GM12878 (cell line): Measurements from ENCODE around the gene TSHZ2. TPM values are rescaled to one million over a fixed set of nuclear protein-coding genes. Genes with fewer than 3 reads are reported as not detected.

Experiments
- ATAC-seq: fragments of 200-7000 bp; cut with Tn5 transposase; 3 replicates; pipeline ENCODE4 v1.9.1; 2020; ENCODE audit warnings: mild to moderate bottlenecking, moderate library complexity
- BruUV-seq: library from RNA; stranded (reverse); fragments of 400-500 nt; replicated peaks from 2 replicates; lab custom pipeline; 2021; lab: Mats Ljungman, UMichigan
- CTCF ChIA-PET: fragments of 300-600 bp; sonication (Branson Sonifier 250); formaldehyde crosslinking; extraction: SDS; loops from one replicate; lab custom pipeline; 2021; ENCODE audit warnings: inconsistent platforms; lab: Yijun Ruan, JAX
- POLR2A ChIA-PET: fragments of 350-600 bp; formaldehyde crosslinking; extraction: SDS; loops from one replicate; lab custom pipeline; 2021; ENCODE audit warnings: inconsistent platforms; lab: Charles Lee
- RAD21 ChIA-PET: fragments of 300-600 bp; sonication (Branson Sonifier 250); formaldehyde crosslinking; loops from one replicate; lab custom pipeline; 2023; ENCODE audit warnings: antibody characterized with exemption; ENCODE audit not compliant: unreplicated experiment; lab: Charles Lee
- SMC1A ChIA-PET: fragments of 300-600 bp; sonication (Branson Sonifier 250); formaldehyde crosslinking; loops from one replicate; lab custom pipeline; 2023; ENCODE audit not compliant: unreplicated experiment, uncharacterized antibody; lab: Charles Lee
- DNase-seq: peaks from one replicate; pipeline ENCODE4 v3.0.0-alpha.2; 2011; ENCODE audit warnings: low read depth, low spot score
- FAIRE-seq: peaks from 3 replicates; lab custom pipeline; 2011; peaks lifted over from hg19 to GRCh38; lab: Jason Lieb, UNC
- H2AFZ ChIP-seq: 2 replicates; pipeline ENCODE4 v1.6.0; 2011; ENCODE audit warnings: low read depth, low read length, control low read depth; ENCODE audit not compliant: control insufficient read depth
- H3K27ac ChIP-seq: 2 replicates; pipeline ENCODE4 v1.5.1; 2011; ENCODE audit warnings: control low read depth; ENCODE audit not compliant: control insufficient read depth, insufficient read depth
- H3K27me3 ChIP-seq, 2 experiments: replicated peaks in 1 of 2; 2 replicates each; pipeline versions ENCODE4 v1.6.0 to v1.6.1; 2011; ENCODE audit warnings: low read length in 1 of 2; ENCODE audit not compliant: control insufficient read depth in 2 of 2, insufficient read depth in 2 of 2
- H3K36me3 ChIP-seq, 2 experiments: 2 replicates each; pipeline ENCODE4 v1.5.1; 2011; ENCODE audit warnings: low read length in 1 of 2; ENCODE audit not compliant: control insufficient read depth in 2 of 2, insufficient read depth in 2 of 2
- H3K4me1 ChIP-seq: 2 replicates; pipeline ENCODE4 v1.6.1; 2011; ENCODE audit warnings: mild to moderate bottlenecking, low read length, moderate library complexity, mixed read lengths; ENCODE audit not compliant: control insufficient read depth, insufficient read depth
- H3K4me2 ChIP-seq: 2 replicates; pipeline ENCODE4 v1.6.0; 2011; ENCODE audit warnings: control low read depth; ENCODE audit not compliant: control insufficient read depth, insufficient read depth
- H3K4me3 ChIP-seq: fragments of 200-600 bp; sonication (generic); 2 replicates; pipeline ENCODE4 v1.5.1; 2016
- H3K79me2 ChIP-seq: 2 replicates; pipeline ENCODE4 v1.6.0; 2011; ENCODE audit warnings: low read length; ENCODE audit not compliant: control insufficient read depth, insufficient read depth
- H3K9ac ChIP-seq: 2 replicates; pipeline ENCODE4 v1.8.0; 2011; ENCODE audit warnings: low read length, control low read depth, mixed read lengths; ENCODE audit not compliant: control insufficient read depth, insufficient read depth
- H3K9me3 ChIP-seq: replicated peaks from 3 replicates; pipeline ENCODE4 v1.5.1; 2011; ENCODE audit warnings: mild to moderate bottlenecking, low read length; ENCODE audit not compliant: control insufficient read depth, insufficient read depth
- H4K20me1 ChIP-seq: 2 replicates; pipeline ENCODE4 v1.6.0; 2011; ENCODE audit not compliant: control insufficient read depth, insufficient read depth
- BHLHE40 ChIP-seq, 2 experiments: fragments of 450-650 bp in 1 of 2; IDR thresholded peaks; 2 replicates each; pipeline ENCODE4 v1.6.1; 2011 to 2017; ENCODE audit warnings: low read depth in 2 of 2, borderline replicate concordance in 1 of 2, improper control_type of control experiment in 1 of 2, low read length in 1 of 2, mild to moderate bottlenecking in 1 of 2
- CBX5 ChIP-seq: sonication (generic); IDR thresholded peaks from 2 replicates; pipeline ENCODE4 v1.6.1; 2016; ENCODE audit warnings: low read depth, moderate library complexity, mild to moderate bottlenecking, inconsistent platforms
- CHD2 ChIP-seq: IDR thresholded peaks from 2 replicates; pipeline ENCODE4 v1.6.1; 2011; ENCODE audit warnings: low read depth, low read length, improper control_type of control experiment, borderline replicate concordance
- CHD4 ChIP-seq: fragments of 200-600 bp; sonication (generic); IDR thresholded peaks from 2 replicates; pipeline ENCODE4 v1.6.1; 2016; ENCODE audit warnings: mild to moderate bottlenecking
- EP300 ChIP-seq, 2 experiments: fragments of 150-350 bp in 1 of 2; IDR thresholded peaks; 2 replicates each; pipeline ENCODE4 v1.6.1; 2011 to 2012; ENCODE audit warnings: low read depth in 2 of 2, low read length in 2 of 2, borderline replicate concordance in 1 of 2, improper control_type of control experiment in 1 of 2, inconsistent platforms in 1 of 2; ENCODE audit not compliant: control insufficient read depth in 1 of 2
- FOXM1 ChIP-seq: IDR thresholded peaks from 2 replicates; pipeline ENCODE4 v1.6.1; 2012; ENCODE audit warnings: low read depth, mild to moderate bottlenecking, inconsistent platforms, low read length, moderate library complexity
- IKZF1 ChIP-seq: fragments of 450-650 bp; conservative IDR thresholded peaks from 2 replicates; pipeline ENCODE4 v1.6.1; 2017; ENCODE audit warnings: antibody characterized with exemption, mild to moderate bottlenecking
- JUND ChIP-seq: IDR thresholded peaks from 2 replicates; pipeline ENCODE4 v1.6.1; 2012; ENCODE audit warnings: low read depth, mild to moderate bottlenecking, low read length, improper control_type of control experiment, moderate library complexity
- MEF2B ChIP-seq: fragments of 450-650 bp; IDR thresholded peaks from 2 replicates; pipeline ENCODE4 v1.6.1; 2018; ENCODE audit warnings: mild to moderate bottlenecking, moderate library complexity; ENCODE audit not compliant: partially characterized antibody, poor library complexity, severe bottlenecking
- NBN ChIP-seq: fragments of 450-650 bp; IDR thresholded peaks from 2 replicates; pipeline ENCODE4 v1.6.1; 2016
- RAD21 ChIP-seq: IDR thresholded peaks from 2 replicates; pipeline ENCODE4 v1.6.1; 2011; ENCODE audit warnings: mild to moderate bottlenecking, low read depth, low read length, moderate library complexity; ENCODE audit not compliant: insufficient read depth
- RBBP5 ChIP-seq: fragments of 200-600 bp; sonication (generic); conservative IDR thresholded peaks from 2 replicates; pipeline ENCODE4 v1.6.1; 2016
- SREBF1 ChIP-seq: IDR thresholded peaks from 2 replicates; pipeline ENCODE4 v1.6.1; 2012; ENCODE audit warnings: mild to moderate bottlenecking, low read length
- TCF3 ChIP-seq: IDR thresholded peaks from 2 replicates; pipeline ENCODE4 v1.6.1; 2012; ENCODE audit warnings: low read depth, mild to moderate bottlenecking, low read length, borderline replicate concordance; ENCODE audit not compliant: insufficient read depth
- ZNF207 ChIP-seq: fragments of 450-650 bp; IDR thresholded peaks from 2 replicates; pipeline ENCODE4 v1.6.1; 2014; ENCODE audit warnings: antibody characterized with exemption, mild to moderate bottlenecking, borderline replicate concordance
- WGBS: methylation state at CpG from one replicate; pipeline ENCODE4 v1.1.6; 2016; ENCODE audit warnings: low lambda C conversion rate; ENCODE audit not compliant: insufficient replicate concordance, insufficient coverage; ENCODE audit errors: missing lambda C conversion rate; 5-methylcytosine and 5-hydroxymethylcytosine counted together
- in situ Hi-C: fragments of 300-500 bp; cut with MboI; formaldehyde crosslinking; loops from 9 replicates; pipeline ENCODE4 v1.14.3; 2018; ENCODE audit warnings: mixed read lengths
- intact Hi-C: fragments of 100-400 bp; cut with micrococcal nuclease; formaldehyde crosslinking; loops from one replicate; pipeline ENCODE4 v1.14.2; 2022; ENCODE audit not compliant: unreplicated experiment
- polyA plus RNA-seq, 11 experiments: library from polyadenylated mRNA; depleted of rRNA in 4 of 11; unstranded in 6 of 11; stranded (reverse) in 5 of 11; fragments of >200 nt; fragmentation: Nextera tagmentation in 4 of 11; fragmentation: Illumina TruSeq in 1 of 11; extraction: Ambion mirVana in 4 of 11; extraction: Trizol in 1 of 11; gene quantifications; 1 replicate in 1 of 11; 2 replicates in 10 of 11; pipeline versions ENCODE4 v1.2.1 to v1.2.3, GENCODE V29; 2011 to 2016; ENCODE audit warnings: inconsistent platforms in 2 of 11, missing spikeins in 2 of 11, low read depth in 1 of 11
- total RNA-seq, 4 experiments: library from RNA; depleted of rRNA in 3 of 4; stranded (reverse); fragments of >200 nt in 3 of 4; fragmentation: Illumina TruSeq in 1 of 4; extraction: Trizol in 1 of 4; gene quantifications; 2 replicates each; pipeline versions ENCODE4 v1.2.1 to v1.2.3, GENCODE V29; 2013 to 2021
- TF ChIP-seq, protein P1 (sequence below): IDR thresholded peaks from 2 replicates; pipeline ENCODE4 v1.6.1; 2012; ENCODE audit warnings: mild to moderate bottlenecking, low read depth, low read length
- TF ChIP-seq, protein P2 (sequence below): fragments of 450-650 bp; formaldehyde crosslinking; IDR thresholded peaks from 2 replicates; pipeline ENCODE4 v1.4.0; 2022; ENCODE audit warnings: mild to moderate bottlenecking, moderate library complexity

TSHZ2 gene
- total and polyA plus RNA-seq, 10 of the 15 experiments (the other 5 are each of a cell fraction or from before 2014, with no cell fraction given), result 0.01 to 0.86 (median 0.13) TPM; not detected in 2

DNA sequence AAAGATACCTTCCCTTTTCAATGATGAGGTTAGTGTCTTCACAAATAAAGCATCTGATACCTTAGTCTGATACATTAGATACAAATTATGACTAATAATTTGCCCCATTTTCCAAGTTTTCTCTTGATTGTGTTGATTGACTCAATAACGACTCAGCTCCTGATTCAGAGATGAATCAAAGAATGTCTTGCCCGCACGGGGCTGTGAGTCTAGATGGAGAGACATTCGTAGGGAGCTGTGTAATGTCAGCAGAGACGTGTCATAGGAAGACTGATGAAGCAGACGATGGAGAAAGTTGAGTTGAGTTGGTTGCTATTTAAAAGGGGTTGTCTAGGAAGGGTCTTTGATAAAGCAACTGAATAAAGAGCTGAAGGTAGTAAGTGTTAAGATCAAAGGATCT, 78.2 kb downstream of the TSHZ2 start:
- intact Hi-C loops, result no loop called here
- Histone ChIP-seq H3K79me2 (no peaks in the 10 kb centered on the region), H3K27me3 (no peaks in the 10 kb centered on the region), H3K4me2 (no peak overlapping the region), H3K4me1 (no peaks in the 10 kb centered on the region), H3K27ac (no peak overlapping the region), H3K9me3 (no peaks in the 10 kb centered on the region), H4K20me1 (no peaks in the 10 kb centered on the region), H3K36me3 (no peaks in the 10 kb centered on the region), H3K9ac (no peak overlapping the region), H2AFZ (no peak overlapping the region), H3K4me3 (no peak overlapping the region)
- FAIRE-seq, result no peak
- in situ Hi-C loops, result no loop called here
- no peak for ATAC-seq
- no peak for DNase-seq
- ChIA-PET CTCF (no interaction called here), SMC1A (interaction anchor here (1.0 kb wide), 1 partner anchor 12 kb away, joined by 3 read pairs; no protein-coding TSS in a partner anchor), POLR2A (no interaction called here), RAD21 (no interaction called here)
- no TSS peak for BruUV-seq
- WGBS, result 38% methylated on average over 6 of the region's 6 CpGs
- TF ChIP-seq BHLHE40 (IDR thresholded peaks at IDR 0.05; ENCODE audit: borderline replicate concordance in 1 of 2, low read depth in 2 of 2, low read length in 1 of 2) (no peak), NBN (no peak), JUND (no peak), RBBP5 (no peak), ZNF207 (no peak), SREBF1 (no peak), TCF3 (no peak), EP300 (IDR thresholded peaks at IDR 0.05; ENCODE audit: borderline replicate concordance in 1 of 2, control insufficient read depth in 1 of 2, low read depth in 2 of 2, low read length in 2 of 2) (no peak), RAD21 (no peak), MEF2B (no peak), CHD4 (no peak), IKZF1 (no peak), FOXM1 (no peak), CHD2 (no peak), CBX5 (no peak)
- TF ChIP-seq, protein P1, sequence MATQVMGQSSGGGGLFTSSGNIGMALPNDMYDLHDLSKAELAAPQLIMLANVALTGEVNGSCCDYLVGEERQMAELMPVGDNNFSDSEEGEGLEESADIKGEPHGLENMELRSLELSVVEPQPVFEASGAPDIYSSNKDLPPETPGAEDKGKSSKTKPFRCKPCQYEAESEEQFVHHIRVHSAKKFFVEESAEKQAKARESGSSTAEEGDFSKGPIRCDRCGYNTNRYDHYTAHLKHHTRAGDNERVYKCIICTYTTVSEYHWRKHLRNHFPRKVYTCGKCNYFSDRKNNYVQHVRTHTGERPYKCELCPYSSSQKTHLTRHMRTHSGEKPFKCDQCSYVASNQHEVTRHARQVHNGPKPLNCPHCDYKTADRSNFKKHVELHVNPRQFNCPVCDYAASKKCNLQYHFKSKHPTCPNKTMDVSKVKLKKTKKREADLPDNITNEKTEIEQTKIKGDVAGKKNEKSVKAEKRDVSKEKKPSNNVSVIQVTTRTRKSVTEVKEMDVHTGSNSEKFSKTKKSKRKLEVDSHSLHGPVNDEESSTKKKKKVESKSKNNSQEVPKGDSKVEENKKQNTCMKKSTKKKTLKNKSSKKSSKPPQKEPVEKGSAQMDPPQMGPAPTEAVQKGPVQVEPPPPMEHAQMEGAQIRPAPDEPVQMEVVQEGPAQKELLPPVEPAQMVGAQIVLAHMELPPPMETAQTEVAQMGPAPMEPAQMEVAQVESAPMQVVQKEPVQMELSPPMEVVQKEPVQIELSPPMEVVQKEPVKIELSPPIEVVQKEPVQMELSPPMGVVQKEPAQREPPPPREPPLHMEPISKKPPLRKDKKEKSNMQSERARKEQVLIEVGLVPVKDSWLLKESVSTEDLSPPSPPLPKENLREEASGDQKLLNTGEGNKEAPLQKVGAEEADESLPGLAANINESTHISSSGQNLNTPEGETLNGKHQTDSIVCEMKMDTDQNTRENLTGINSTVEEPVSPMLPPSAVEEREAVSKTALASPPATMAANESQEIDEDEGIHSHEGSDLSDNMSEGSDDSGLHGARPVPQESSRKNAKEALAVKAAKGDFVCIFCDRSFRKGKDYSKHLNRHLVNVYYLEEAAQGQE, result no peak
- TF ChIP-seq, protein P2, sequence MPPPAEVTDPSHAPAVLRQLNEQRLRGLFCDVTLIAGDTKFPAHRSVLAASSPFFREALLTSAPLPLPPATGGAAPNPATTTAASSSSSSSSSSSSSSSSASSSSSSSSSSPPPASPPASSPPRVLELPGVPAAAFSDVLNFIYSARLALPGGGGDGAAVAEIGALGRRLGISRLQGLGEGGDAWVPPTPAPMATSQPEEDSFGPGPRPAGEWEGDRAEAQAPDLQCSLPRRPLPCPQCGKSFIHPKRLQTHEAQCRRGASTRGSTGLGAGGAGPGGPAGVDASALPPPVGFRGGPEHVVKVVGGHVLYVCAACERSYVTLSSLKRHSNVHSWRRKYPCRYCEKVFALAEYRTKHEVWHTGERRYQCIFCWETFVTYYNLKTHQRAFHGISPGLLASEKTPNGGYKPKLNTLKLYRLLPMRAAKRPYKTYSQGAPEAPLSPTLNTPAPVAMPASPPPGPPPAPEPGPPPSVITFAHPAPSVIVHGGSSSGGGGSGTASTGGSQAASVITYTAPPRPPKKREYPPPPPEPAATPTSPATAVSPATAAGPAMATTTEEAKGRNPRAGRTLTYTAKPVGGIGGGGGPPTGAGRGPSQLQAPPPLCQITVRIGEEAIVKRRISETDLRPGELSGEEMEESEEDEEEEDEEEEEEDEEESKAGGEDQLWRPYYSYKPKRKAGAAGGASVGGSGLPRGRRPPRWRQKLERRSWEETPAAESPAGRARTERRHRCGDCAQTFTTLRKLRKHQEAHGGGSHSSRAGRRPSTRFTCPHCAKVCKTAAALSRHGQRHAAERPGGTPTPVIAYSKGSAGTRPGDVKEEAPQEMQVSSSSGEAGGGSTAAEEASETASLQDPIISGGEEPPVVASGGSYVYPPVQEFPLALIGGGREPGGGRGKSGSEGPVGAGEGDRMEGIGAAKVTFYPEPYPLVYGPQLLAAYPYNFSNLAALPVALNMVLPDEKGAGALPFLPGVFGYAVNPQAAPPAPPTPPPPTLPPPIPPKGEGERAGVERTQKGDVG (CRISPR knock-in tag), result no peak
